ENCODE results near the gene HCFC2.

Gene HCFC2

GRCh38 chr12:104121001-104121400 is 56.7 kb downstream of the HCFC2 start:
- peak; percentile 67 for DNase-seq

DNA sequence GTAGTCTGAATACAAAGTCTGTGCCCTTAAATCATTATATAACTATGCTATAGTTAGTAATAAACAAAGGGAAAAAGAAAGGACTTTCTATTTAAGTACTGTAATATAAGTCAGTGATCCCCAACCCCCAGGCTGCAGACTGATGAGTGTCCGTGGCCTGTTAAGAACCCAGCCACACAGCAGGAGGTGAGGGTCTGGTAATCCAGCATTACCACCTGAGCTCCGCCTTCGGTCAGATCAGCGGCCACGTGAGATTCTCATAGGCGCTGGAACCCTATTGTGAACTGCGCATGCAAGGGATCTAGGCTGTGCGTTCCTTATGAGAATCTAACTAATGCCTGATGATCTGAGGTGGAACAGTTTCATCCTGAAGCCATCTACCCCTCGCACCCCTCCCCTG is 58.0 kb downstream of the HCFC2 start:
- no peak for DNase-seq

DNA sequence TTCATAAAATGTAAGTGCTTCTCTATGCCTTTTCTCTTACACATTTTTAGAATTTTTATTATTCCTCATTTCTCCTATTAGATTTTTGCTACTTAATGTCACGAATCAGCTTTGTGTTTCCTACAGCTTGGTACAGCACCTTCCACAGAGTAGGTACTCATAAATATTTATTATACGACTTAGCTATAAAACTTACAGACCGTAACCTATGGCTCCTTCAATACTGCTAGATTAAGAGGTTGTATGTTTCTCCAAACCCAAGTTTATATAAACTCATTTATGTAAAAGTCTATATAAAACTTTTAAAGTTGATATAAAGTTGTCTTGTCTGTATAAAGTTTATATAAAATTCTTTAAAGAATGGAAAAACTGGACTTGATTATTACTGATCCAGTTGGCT is 62.2 kb downstream of the HCFC2 start:
- no peak for DNase-seq

DNA sequence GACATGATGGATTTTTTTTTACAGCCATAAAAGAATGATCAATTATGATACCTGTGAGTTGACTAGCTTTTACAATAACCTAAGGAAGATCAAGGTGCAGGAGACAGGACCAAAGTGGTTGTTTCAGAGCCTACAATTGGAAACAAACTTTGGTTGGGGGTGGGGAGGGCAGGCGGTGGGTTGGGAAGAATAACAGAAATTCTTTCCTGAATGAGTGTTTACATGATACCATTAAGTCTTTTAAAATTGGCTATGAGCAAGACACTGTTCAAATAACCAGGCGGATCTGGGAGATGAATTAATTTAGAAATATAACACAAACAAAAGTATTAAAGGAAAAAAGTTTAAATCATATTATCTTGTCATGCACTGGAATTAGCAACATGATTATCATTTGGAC is 66.4 kb downstream of the HCFC2 start:
- no peak for DNase-seq

GRCh38 chr12:104131609-104132008 is 67.3 kb downstream of the HCFC2 start:
- no peak for DNase-seq

DNA sequence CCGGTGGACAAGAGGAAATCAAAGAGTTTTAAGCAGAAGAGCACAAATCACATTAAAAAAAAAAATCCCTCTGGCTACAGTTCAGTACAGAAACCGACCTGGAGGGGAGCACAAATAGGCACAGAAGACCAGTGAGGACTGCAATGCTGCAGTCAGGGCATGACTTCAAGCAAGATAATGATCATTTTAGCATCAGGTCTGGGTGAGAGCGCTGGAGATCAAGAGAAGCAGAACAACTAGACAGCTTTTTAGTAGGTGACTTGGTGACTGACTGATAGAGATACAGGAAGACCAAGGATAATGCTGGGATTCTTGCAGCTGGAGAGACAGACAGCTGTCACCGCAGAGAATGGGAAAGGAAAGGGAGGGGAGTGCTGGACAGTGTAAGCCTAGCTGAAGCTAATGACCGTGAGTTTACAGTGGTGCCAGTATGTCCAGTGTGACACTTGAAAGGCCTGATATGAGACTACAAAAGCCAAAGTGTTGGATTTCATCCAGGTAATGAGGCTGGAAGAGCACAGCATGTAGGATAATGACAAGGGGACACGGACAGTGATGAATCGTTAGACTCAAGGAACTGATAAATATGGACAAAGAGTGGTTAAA is 68.1 kb downstream of the HCFC2 start:
- DNase-seq = no peak

GRCh38 chr12:104133321-104133720 is 69.0 kb downstream of the HCFC2 start:
- DNase-seq = no peak

- peak; percentile 55 for DNase-seq
These were observed 69.5 kb downstream of the HCFC2 start for GRCh38 chr12:104133866-104134265.

DNA sequence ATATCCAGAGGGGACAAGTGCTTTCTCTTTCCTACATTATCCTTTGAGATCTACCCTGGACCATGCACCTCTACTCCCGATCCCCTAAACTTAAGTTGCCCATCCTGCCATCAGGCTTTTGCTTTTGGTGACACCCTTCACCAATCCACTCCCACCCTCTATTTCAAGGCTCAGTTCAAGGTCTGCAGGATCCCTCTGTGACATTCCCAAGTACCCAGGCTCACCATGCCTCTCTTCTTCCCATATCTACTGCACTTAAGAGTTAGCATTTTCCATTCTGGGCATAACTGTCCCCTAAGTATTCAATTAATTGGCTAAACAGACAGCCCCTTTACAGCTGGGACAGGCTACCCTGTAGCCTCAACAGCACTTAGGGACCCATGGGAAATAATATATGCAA is 70.6 kb downstream of the HCFC2 start:
- DNase-seq = no peak

GRCh38 chr12:104136577-104136976 is 72.2 kb downstream of the HCFC2 start:
- DNase-seq = peak; percentile 56

GRCh38 chr12:104137001-104137901 is 72.9 kb downstream of the HCFC2 start:
- DNase-seq = peak; percentile 33

DNA sequence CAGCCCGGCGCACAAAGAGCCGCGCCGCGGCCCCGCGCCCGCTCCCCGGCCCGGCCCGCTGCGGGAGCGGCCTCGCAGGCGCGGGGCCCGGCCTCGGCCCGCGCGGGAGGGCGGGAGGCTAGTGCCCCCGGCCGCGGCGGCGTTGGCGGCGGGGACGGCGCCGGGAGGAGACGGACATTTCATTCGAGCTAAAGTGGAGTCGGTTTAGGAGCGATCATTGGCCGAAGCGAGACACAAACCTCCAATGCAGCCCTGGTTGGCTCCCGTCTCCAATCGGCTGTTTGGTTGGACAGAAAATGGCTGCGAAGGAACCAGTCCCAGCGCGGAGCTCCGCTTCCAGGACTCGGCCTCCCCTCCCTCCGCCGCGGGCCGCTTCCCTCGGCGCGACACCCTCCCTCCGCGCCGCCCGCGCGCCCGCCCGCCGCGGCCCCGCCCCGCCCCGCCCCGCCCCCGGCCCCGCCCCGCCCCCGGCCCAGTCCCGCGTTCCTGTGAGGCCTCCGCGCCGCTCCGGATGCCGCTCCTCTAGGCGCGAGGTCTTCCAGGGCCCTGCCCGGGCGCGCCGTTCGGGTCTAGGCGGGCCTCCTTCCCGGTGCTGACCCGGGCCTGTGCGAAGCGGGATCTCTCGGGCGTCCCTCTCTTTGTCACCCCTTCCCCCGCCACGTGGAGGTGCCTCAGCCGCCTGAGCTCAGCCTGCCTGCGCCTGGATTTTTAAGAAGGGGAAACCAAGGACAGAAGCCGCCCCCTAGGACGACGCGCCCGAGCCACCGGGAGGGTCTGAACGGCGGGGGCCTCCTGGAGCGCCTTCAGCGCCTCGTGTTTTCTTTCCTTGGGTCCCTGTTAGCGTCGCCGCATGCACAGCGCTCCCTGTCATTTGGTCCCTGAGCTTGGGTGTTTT is 73.8 kb downstream of the HCFC2 start, which contains the start of gene NFYB:
TSS of gene NFYB (minus strand) at position 309 of the 895 bp plus-strand sequence. CDS start 2,757 bp downstream, outside the sequence.
- DNase-seq = peak; percentile 98

DNA sequence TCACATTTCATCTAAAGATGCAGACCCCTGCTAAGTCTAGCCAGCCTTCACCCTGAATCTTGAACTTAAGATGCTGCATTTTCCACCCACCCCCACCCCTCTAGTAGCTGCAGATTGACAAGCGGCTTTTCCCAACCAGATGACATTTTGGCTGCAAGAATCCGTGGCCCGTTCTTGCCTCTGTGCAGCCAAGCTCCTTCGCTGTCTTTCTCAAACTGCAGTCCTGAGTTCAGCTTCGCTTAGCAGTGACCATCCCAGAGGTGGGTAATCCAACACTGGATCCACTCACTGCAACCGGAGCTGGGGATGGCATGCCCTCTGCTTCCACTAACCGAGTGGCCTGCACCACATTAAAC is 74.4 kb downstream of the HCFC2 start:
- DNase-seq = peak; percentile 12

DNA sequence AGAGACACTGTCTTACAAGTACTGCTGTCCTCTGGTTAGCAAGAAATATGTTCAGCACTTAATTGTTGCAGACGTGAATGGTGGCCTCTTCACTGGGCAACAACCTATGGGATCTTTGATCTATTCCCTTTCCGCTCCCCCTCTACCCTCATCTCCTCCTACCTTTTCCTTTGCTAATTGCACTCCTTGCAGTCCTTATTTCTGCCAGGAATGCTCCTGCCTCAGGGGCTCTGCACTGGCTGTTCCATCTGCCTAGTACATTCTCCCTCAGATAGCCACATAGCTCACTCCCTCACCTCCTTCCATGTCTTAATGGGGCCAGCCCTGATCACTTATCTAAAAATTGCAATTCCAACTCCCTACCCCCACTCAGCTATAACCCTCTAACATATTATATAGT is 78.2 kb downstream of the HCFC2 start:
- no peak for DNase-seq

GRCh38 chr12:104143002-104143401 is 78.7 kb downstream of the HCFC2 start:
- no peak for DNase-seq

GRCh38 chr12:104143918-104144317 is 79.6 kb downstream of the HCFC2 start:
- DNase-seq = no peak

GRCh38 chr12:104147346-104147745 is 83.0 kb downstream of the HCFC2 start:
- no peak for DNase-seq

- no peak for DNase-seq
These were observed 86.1 kb downstream of the HCFC2 start for GRCh38 chr12:104150416-104150815.

- DNase-seq = no peak
These were observed 88.4 kb downstream of the HCFC2 start for GRCh38 chr12:104152685-104153241.

- no peak for DNase-seq
These were observed 90.0 kb downstream of the HCFC2 start for GRCh38 chr12:104154286-104154685.

DNA sequence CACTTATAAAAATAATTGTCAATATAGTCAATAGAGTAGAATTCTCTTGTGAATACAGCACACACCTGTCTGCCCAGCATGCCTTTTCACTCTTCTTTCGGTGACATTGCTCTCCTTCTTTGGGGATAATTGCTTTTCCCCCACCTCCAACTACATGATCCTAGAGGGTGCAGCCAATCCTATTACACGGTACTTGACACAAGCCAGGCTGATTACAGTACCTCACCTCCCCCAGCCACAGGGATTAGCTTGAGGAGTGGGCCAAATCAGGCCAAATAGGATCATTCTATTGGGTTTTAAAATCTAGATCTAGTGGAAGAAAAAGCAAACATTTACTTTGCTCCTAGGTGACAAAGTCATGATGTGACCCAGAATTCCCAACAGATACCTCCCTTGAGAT is 90.5 kb downstream of the HCFC2 start:
- no peak for DNase-seq
